Measurements from ENCODE around the gene TAAR6. TPM values are rescaled to one million over a fixed set of nuclear protein-coding genes. Genes with fewer than 3 reads are reported as not detected.
"Not testable (repeated sequence)": the region's sequence is repeated elsewhere in the genome, so short reads cannot be mapped to it uniquely, and the experiment has no call there.

Gene TAAR6
- total RNA-seq, 4 donors from 2014 or later: not detected

DNA sequence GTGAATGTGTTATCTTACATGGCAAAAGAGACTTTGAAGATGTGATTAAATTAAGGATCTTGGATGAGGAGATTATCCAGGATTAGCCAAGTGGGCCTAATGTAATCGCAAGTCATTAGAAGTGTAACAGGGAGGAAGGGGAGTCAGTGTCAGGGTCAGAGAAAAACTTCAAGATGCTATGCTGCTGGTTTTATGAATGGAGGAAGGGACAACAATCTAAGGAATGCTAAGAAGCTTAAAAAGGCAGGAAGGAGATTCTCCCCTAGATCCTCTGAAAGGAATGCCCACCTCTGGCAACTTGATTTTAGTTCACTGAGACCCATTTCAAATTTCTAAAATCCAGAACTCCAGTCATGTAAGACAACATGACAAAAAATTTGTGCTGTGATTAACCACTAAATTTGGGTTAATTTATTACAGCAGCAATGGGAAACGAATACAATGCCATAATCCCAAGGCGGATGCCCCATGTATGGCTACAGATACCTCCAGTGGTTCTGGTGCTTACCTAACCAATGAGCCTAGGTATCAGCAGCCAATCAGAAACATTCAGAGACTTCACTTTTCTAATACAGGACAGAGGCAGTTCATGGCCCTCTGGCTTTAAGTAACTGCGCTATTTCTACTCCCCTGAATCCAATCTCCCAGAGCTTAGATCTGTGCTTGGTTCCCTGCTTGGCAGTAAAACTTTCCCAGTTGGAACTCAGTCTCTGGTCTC is 21.2 kb upstream of the TAAR6 start:
- H3K4me1 ChIP-seq: no peaks in the 10 kb centered on the region
- no peaks in the 10 kb centered on the region for H3K9me3 ChIP-seq
- TF ChIP-seq POLR2A (IDR thresholded peaks at IDR 0.05) (no peak), CTCF (IDR thresholded peaks at IDR 0.05) (no peak)
- no peak overlapping the region for H3K4me3 ChIP-seq
- no peaks in the 10 kb centered on the region for H3K36me3 ChIP-seq
- no peaks in the 10 kb centered on the region for H3K27me3 ChIP-seq
- no peak overlapping the region for H3K27ac ChIP-seq
- intact Hi-C loops (cut with DNase I; ENCODE audit: low total_unique reads): no loop called here
- DNase-seq: no peak

DNA sequence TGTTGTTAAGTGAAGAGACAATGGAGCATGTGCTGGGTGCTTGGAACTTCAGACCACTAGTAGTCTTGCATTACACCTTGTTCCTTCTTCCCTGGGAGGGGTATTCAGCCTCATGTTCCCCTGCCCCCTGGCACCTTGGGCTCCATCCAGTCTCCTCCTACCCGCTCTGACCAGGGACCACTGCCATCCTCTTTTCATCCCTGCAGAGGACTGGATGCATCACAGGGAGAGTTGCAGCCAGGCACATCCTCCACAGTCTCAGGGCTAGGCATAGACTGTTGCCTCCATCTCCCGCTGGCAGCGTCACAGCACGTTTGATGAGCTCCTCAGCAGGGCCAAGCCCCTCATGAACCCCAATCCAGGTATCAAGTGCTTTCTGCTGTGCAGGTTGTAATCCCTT is 18.9 kb upstream of the TAAR6 start:
- Histone ChIP-seq H3K27ac (no peak overlapping the region), H3K27me3 (no peaks in the 10 kb centered on the region), H3K4me3 (no peak overlapping the region), H3K4me1 (no peaks in the 10 kb centered on the region), H3K9me3 (no peaks in the 10 kb centered on the region), H3K36me3 (no peaks in the 10 kb centered on the region)
- DNase-seq: no peak
- TF ChIP-seq CTCF (IDR thresholded peaks at IDR 0.05): no peak
- no peak for TF ChIP-seq POLR2A (IDR thresholded peaks at IDR 0.05)
- intact Hi-C loops (cut with DNase I; ENCODE audit: low total_unique reads): no loop called here

GRCh38 chr6:132552372-132552771 is 17.8 kb upstream of the TAAR6 start, which contains the start of gene TAAR8:
Gene TAAR8 (plus strand): TSS chr6:132552672. CDS start chr6:132552693, 21 bp downstream.
- Histone ChIP-seq H3K9me3 (no peaks in the 10 kb centered on the region), H3K36me3 (no peaks in the 10 kb centered on the region), H3K4me1 (no peaks in the 10 kb centered on the region), H3K4me3 (no peak within 1 kb of the TSS), H3K27me3 (no peaks in the 10 kb centered on the region), H3K27ac (no peak within 1 kb of the TSS)
- TF ChIP-seq CTCF (IDR thresholded peaks at IDR 0.05) (no peak), POLR2A (IDR thresholded peaks at IDR 0.05) (no peak)
- intact Hi-C loops (cut with DNase I; ENCODE audit: low total_unique reads): no loop called here
- no peak for DNase-seq

GRCh38 chr6:132560087-132560486 is 10.0 kb upstream of the TAAR6 start:
- H3K9me3 ChIP-seq; intact Hi-C loops (cut with DNase I; ENCODE audit: low total_unique reads); H3K4me1 ChIP-seq: not testable (repeated sequence)

GRCh38 chr6:132566404-132566803 is 3.7 kb upstream of the TAAR6 start:
- H3K9me3 ChIP-seq: no peaks in the 10 kb centered on the region
- no peaks in the 10 kb centered on the region for H3K27me3 ChIP-seq
- DNase-seq: no peak
- H3K4me3 ChIP-seq: no peak overlapping the region
- no peaks in the 10 kb centered on the region for H3K36me3 ChIP-seq
- TF ChIP-seq CTCF (IDR thresholded peaks at IDR 0.05): no peak
- TF ChIP-seq POLR2A (IDR thresholded peaks at IDR 0.05): no peak
- H3K27ac ChIP-seq: no peak overlapping the region
- H3K4me1 ChIP-seq: no peaks in the 10 kb centered on the region
- intact Hi-C loops (cut with DNase I; ENCODE audit: low total_unique reads): no loop called here

More at GRCh38 chr6:132560087-132560486, 10.0 kb upstream of the TAAR6 start:
- not testable (repeated sequence) for DNase-seq, H3K27ac ChIP-seq, H3K4me3 ChIP-seq, H3K27me3 ChIP-seq, H3K36me3 ChIP-seq
